HG02884 (cell line): ENCODE data around the gene FABP1.

ENCODE experiments used
- ATAC-seq: cut with Tn5 transposase; IDR thresholded peaks from one replicate; pipeline ENCODE4 v1.9.1; 2021; ENCODE audit warnings: mild to moderate bottlenecking, moderate library complexity; ENCODE audit not compliant: unreplicated experiment

Gene FABP1

GRCh38 chr2:88116669-88117432, 11.0 kb downstream of the FABP1 start:
- ATAC-seq, result no peak

- no peak for ATAC-seq
Measured at GRCh38 chr2:88115825-88116518, 11.9 kb downstream of the FABP1 start.

GRCh38 chr2:88114889-88115288, 13.0 kb downstream of the FABP1 start:
- no peak for ATAC-seq

- ATAC-seq, result no peak
Measured at GRCh38 chr2:88113069-88113468, 14.8 kb downstream of the FABP1 start.

GRCh38 chr2:88110830-88111229, 17.0 kb downstream of the FABP1 start:
- ATAC-seq, result no peak

- ATAC-seq, result no peak
Measured at GRCh38 chr2:88108796-88109195, 19.1 kb downstream of the FABP1 start.

- ATAC-seq, result no peak
Measured at GRCh38 chr2:88100489-88100858, 27.4 kb downstream of the FABP1 start.

GRCh38 chr2:88099798-88100488, 27.9 kb downstream of the FABP1 start:
- no peak for ATAC-seq

GRCh38 chr2:88098558-88098900, 29.3 kb downstream of the FABP1 start:
- ATAC-seq, result no peak

GRCh38 chr2:88097891-88098557, 29.8 kb downstream of the FABP1 start:
- ATAC-seq, result no peak

GRCh38 chr2:88097192-88097591, 30.7 kb downstream of the FABP1 start:
- no peak for ATAC-seq

GRCh38 chr2:88096708-88097107, 31.2 kb downstream of the FABP1 start:
- no peak for ATAC-seq

- no peak for ATAC-seq
Measured at GRCh38 chr2:88095022-88095421, 32.8 kb downstream of the FABP1 start.

GRCh38 chr2:88092773-88093172, 35.1 kb downstream of the FABP1 start:
- no peak for ATAC-seq

- no peak for ATAC-seq
Measured at GRCh38 chr2:88091943-88092342, 35.9 kb downstream of the FABP1 start.

- no peak for ATAC-seq
Measured at GRCh38 chr2:88090446-88091283, 37.2 kb downstream of the FABP1 start.

- ATAC-seq, result no peak
Measured at GRCh38 chr2:88088999-88089398, 38.9 kb downstream of the FABP1 start.

GRCh38 chr2:88087763-88088162, 40.1 kb downstream of the FABP1 start:
- ATAC-seq, result no peak

- no peak for ATAC-seq
Measured at GRCh38 chr2:88087073-88087472, 40.8 kb downstream of the FABP1 start.

- ATAC-seq, result no peak
Measured at GRCh38 chr2:88086401-88086800, 41.5 kb downstream of the FABP1 start.

- ATAC-seq, result no peak
Measured at GRCh38 chr2:88085602-88086001, 42.3 kb downstream of the FABP1 start.
